IMR-90 (cell line): ENCODE data around the gene HSPB6. TPM values are rescaled to one million over a fixed set of nuclear protein-coding genes. Genes with fewer than 3 reads are reported as not detected.

Experiments used
- ATAC-seq: fragments of 200-7000 bp; cut with Tn5 transposase; 2 replicates; pipeline ENCODE4 v1.9.1; 2020; ENCODE audit warnings: low read depth, mild to moderate bottlenecking, moderate library complexity
- BruUV-seq: library from RNA; stranded (reverse); fragments of 400-500 nt; replicated peaks from 2 replicates; lab custom pipeline; 2021; lab: Mats Ljungman, UMichigan
- CTCF ChIA-PET: fragments of 300-600 bp; formaldehyde crosslinking; extraction: SDS; loops from one replicate; lab custom pipeline; 2021; ENCODE audit warnings: antibody characterized with exemption; lab: Yijun Ruan, JAX
- POLR2A ChIA-PET: fragments of 300-600 bp; sonication (Branson Sonifier 250); formaldehyde crosslinking; loops from one replicate; lab custom pipeline; 2022; ENCODE audit warnings: antibody characterized with exemption; ENCODE audit not compliant: unreplicated experiment; lab: Charles Lee
- DNase-seq: peaks from one replicate; pipeline ENCODE4 v3.0.0; 2013
- H2AFZ ChIP-seq: replicated peaks from 2 replicates; pipeline ENCODE3; 2013; ENCODE audit warnings: low read length, mild to moderate bottlenecking; ENCODE audit not compliant: poor library complexity
- H2AK5ac ChIP-seq: 2 replicates; pipeline ENCODE4 v1.6.1; 2013; ENCODE audit warnings: low read depth, low read length, inconsistent platforms
- H2AK9ac ChIP-seq: replicated peaks from 2 replicates; pipeline ENCODE3; 2013; ENCODE audit warnings: mild to moderate bottlenecking, low read depth, low read length, moderate library complexity; ENCODE audit not compliant: poor library complexity
- H2BK120ac ChIP-seq: 2 replicates; pipeline ENCODE4 v1.6.1; 2013; ENCODE audit warnings: low read depth, low read length, inconsistent platforms
- H2BK15ac ChIP-seq: 3 replicates; pipeline ENCODE4 v1.6.1; 2013; ENCODE audit warnings: low read depth, low read length, inconsistent platforms
- H2BK20ac ChIP-seq: 2 replicates; pipeline ENCODE4 v1.6.1; 2013; ENCODE audit warnings: low read depth, mild to moderate bottlenecking, inconsistent platforms, low read length, moderate library complexity
- H2BK5ac ChIP-seq: 2 replicates; pipeline ENCODE4 v1.6.1; 2013; ENCODE audit warnings: mild to moderate bottlenecking, low read depth, low read length, inconsistent platforms; ENCODE audit not compliant: poor library complexity, severe bottlenecking
- H3K14ac ChIP-seq: replicated peaks from 2 replicates; pipeline ENCODE4 v1.6.1; 2013; ENCODE audit warnings: low read depth, low read length, inconsistent platforms
- H3K18ac ChIP-seq: 2 replicates; pipeline ENCODE4 v1.6.1; 2013; ENCODE audit warnings: low read depth, low read length, control low read depth
- H3K23ac ChIP-seq: 2 replicates; pipeline ENCODE4 v1.6.1; 2013; ENCODE audit warnings: low read depth, low read length, inconsistent platforms
- H3K27ac ChIP-seq: 2 replicates; pipeline ENCODE4 v1.5.1; 2013; ENCODE audit warnings: mild to moderate bottlenecking, control low read depth, low read length; ENCODE audit not compliant: insufficient read depth
- H3K27me3 ChIP-seq: 2 replicates; pipeline ENCODE4 v1.6.1; 2013; ENCODE audit warnings: low read length; ENCODE audit not compliant: control insufficient read depth, insufficient read depth
- H3K36me3 ChIP-seq: 2 replicates; pipeline ENCODE4 v1.6.1; 2013; ENCODE audit warnings: low read length, mixed read lengths; ENCODE audit not compliant: control insufficient read depth, insufficient read depth
- H3K4ac ChIP-seq: 2 replicates; pipeline ENCODE4 v1.6.1; 2013; ENCODE audit warnings: low read depth, low read length, inconsistent platforms
- H3K4me1 ChIP-seq: 2 replicates; pipeline ENCODE4 v1.6.1; 2013; ENCODE audit warnings: low read length, mixed read lengths; ENCODE audit not compliant: control insufficient read depth, insufficient read depth
- H3K4me2 ChIP-seq: 2 replicates; pipeline ENCODE4 v1.6.1; 2013; ENCODE audit warnings: low read depth, mild to moderate bottlenecking, control low read depth, low read length, moderate library complexity
- H3K4me3 ChIP-seq: 2 replicates; pipeline ENCODE4 v1.5.1; 2013; ENCODE audit warnings: low read depth, mild to moderate bottlenecking, control low read depth, low read length, moderate library complexity; ENCODE audit not compliant: insufficient read depth
- H3K56ac ChIP-seq: 2 replicates; pipeline ENCODE4 v1.6.1; 2013; ENCODE audit warnings: low read length, inconsistent platforms; ENCODE audit not compliant: insufficient read depth; ENCODE audit errors: extremely low read depth
- H3K79me1 ChIP-seq, 2 experiments: 2 replicates each; pipeline ENCODE4 v1.6.1; 2013; ENCODE audit warnings: low read length in 2 of 2, inconsistent platforms in 1 of 2, low read depth in 1 of 2
- H3K9ac ChIP-seq: 2 replicates; pipeline ENCODE4 v1.6.1; 2013; ENCODE audit warnings: low read depth, low read length, control low read depth
- H3K9me1 ChIP-seq: 2 replicates; pipeline ENCODE4 v1.6.1; 2013; ENCODE audit warnings: low read length, inconsistent platforms; ENCODE audit not compliant: insufficient read depth
- H3K9me3 ChIP-seq: 2 replicates; pipeline ENCODE4 v1.6.1; 2013; ENCODE audit warnings: low read length; ENCODE audit not compliant: control insufficient read depth, insufficient read depth
- H4K20me1 ChIP-seq: 2 replicates; pipeline ENCODE4 v1.6.1; 2013; ENCODE audit warnings: low read length, inconsistent platforms; ENCODE audit not compliant: insufficient read depth
- H4K5ac ChIP-seq: 2 replicates; pipeline ENCODE4 v1.6.1; 2013; ENCODE audit warnings: mild to moderate bottlenecking, low read depth, low read length, control low read depth
- H4K8ac ChIP-seq, 2 experiments: 2 replicates each; pipeline ENCODE4 v1.6.1; 2013; ENCODE audit warnings: low read depth in 2 of 2, low read length in 2 of 2, control low read depth in 1 of 2, inconsistent platforms in 1 of 2
- H4K91ac ChIP-seq: 2 replicates; pipeline ENCODE4 v1.6.1; 2013; ENCODE audit warnings: low read depth, low read length, inconsistent platforms; ENCODE audit not compliant: insufficient read depth
- CEBPB ChIP-seq: IDR thresholded peaks from 2 replicates; pipeline ENCODE4 v1.6.1; 2012; ENCODE audit warnings: low read depth, low read length, improper control_type of control experiment
- RFX5 ChIP-seq: IDR thresholded peaks from 2 replicates; pipeline ENCODE4 v1.8.0; 2012; ENCODE audit warnings: low read depth, mild to moderate bottlenecking, low read length, moderate library complexity
- WGBS, 2 experiments: methylation state at CpG; one replicate each; pipeline versions ENCODE4 v1.1.5 to v1.1.7; 2013; ENCODE audit warnings: missing lambda C conversion rate in 2 of 2; ENCODE audit not compliant: insufficient read length in 1 of 2; ENCODE audit errors: extremely low coverage in 2 of 2; 5-methylcytosine and 5-hydroxymethylcytosine counted together
- dilution Hi-C: fragments of 300-500 bp; cut with HindIII; formaldehyde crosslinking; loops from one replicate; pipeline ENCODE4 v1.14.3; 2018; ENCODE audit warnings: low sequenced_read_pairs; ENCODE audit not compliant: unreplicated experiment
- in situ Hi-C: fragments of 300-500 bp; cut with MboI; formaldehyde crosslinking; loops from 3 replicates; pipeline ENCODE4 v1.14.3; 2019; ENCODE audit warnings: low sequenced_read_pairs, inconsistent platforms, mixed read lengths
- intact Hi-C: fragments of 100-400 bp; cut with micrococcal nuclease; formaldehyde crosslinking; loops from 2 replicates; pipeline ENCODE4 v1.10.0; 2022
- polyA plus RNA-seq, 3 experiments: library from polyadenylated mRNA; depleted of rRNA; stranded (reverse); fragments of >200 nt; gene quantifications; 2 replicates each; pipeline ENCODE4 v1.2.3, GENCODE V29; 2012; ENCODE audit warnings: low replicate concordance in 1 of 3
- total RNA-seq: library from RNA; depleted of rRNA; stranded (reverse); fragments of >200 nt; gene quantifications from 2 replicates; pipeline ENCODE4 v1.2.3, GENCODE V29; 2012

HSPB6 gene
- total and polyA plus RNA-seq, 2 of the 4 experiments (the other 2 are of a cell fraction) = 5.7 to 206 TPM

DNA sequence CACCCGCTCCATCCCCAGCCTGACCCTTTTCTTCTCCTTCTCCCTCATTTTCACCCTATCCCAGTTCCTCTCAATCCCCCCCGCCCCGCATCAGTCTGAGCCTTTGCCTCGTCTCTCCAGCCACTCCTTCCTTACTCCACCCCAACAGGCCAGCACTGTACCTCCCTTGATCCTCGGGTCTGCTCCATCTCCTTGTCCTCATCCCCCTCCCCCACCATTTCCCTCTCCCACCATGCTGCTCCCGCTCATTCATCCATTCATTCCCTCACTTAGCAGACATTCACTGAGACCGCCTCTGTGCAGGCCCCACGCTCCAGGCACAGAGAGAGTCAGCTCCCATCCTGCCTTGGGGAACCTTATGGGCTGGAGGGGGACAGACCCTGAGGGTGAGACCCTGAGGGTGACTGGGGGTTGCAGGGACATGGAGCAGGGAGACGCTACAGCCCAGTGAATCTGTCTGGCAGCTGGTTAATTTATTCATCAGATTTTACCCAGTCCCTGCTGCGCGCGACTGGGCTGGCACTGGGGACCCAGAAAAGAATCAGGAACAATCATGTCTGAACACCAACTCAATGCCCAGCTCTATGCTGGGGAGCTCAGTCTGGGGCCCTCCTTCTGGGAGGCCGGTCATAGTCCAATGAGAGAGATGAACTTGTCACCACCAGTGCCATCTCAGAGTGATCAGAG is 19.4 kb upstream of the HSPB6 start:
- Histone ChIP-seq H3K36me3 (peaks cover 4% of the 10 kb centered on the region), H3K9me1 (peaks cover 6% of the 10 kb centered on the region; the same call in 1 of the 2 replicates), H2BK5ac (no peak overlapping the region), H3K9me3 (no peaks in the 10 kb centered on the region), H3K9ac (peak overlapping the region; percentile 45; the same call in 1 of the 2 replicates), H3K79me1 (peaks cover 7 to 18% of the 10 kb centered on the region in 2 experiments), H2BK20ac (no peak overlapping the region), H3K4me3 (peak overlapping the region; percentile 86), H4K20me1 (no peaks in the 10 kb centered on the region), H3K4me1 (peaks cover 6% of the 10 kb centered on the region), H4K91ac (peak overlapping the region; percentile 61; the same call in 1 of the 2 replicates), H3K18ac (no peak overlapping the region), H3K14ac (peak overlapping the region; percentile 77), H3K56ac (no peak overlapping the region), H2BK15ac (no peak overlapping the region), H4K8ac (peak overlapping the region; percentile 24 to 66; a peak in 2 of 4 replicates), H3K27ac (no peak overlapping the region; the same call in 1 of the 2 replicates), H3K4ac (peak overlapping the region; percentile 49; the same call in 1 of the 2 replicates), H3K4me2 (peak overlapping the region; percentile 85), H2AK5ac (peak overlapping the region; percentile 74), H2AFZ (peak overlapping the region; percentile 78), H3K27me3 (no peaks in the 10 kb centered on the region), H2BK120ac (no peak overlapping the region), H3K23ac (0 out of 2 replicates have a peak overlapping the region, but pooled peaks have one; percentile 63), H4K5ac (peak overlapping the region; percentile 24), H2AK9ac (peak overlapping the region; percentile 84)
- intact Hi-C loops = no loop called here
- ChIA-PET POLR2A (no interaction called here), CTCF (no interaction called here)
- TF ChIP-seq CEBPB = no peak
- no peak for TF ChIP-seq RFX5
- in situ Hi-C loops = no loop called here
- WGBS, 2 experiments = 44% methylated on average over 7 of the region's 13 CpGs; no CpG with 5 or more reads in 1 of the 2 experiments
- no peak for DNase-seq
- dilution Hi-C loops = no loop called here
- ATAC-seq = no peak
- BruUV-seq = no TSS peak
